ENCODE results near the gene PARD3. TPM values are rescaled to one million over a fixed set of nuclear protein-coding genes. Genes with fewer than 3 reads are reported as not detected.
A peak's percentile ranks its signal among the peaks of the same experiment; 100 is the strongest.

Gene PARD3
- total RNA-seq, 1 donor from 2014 or later: 58.7 TPM

- Mint-ChIP-seq H3K27ac (peak overlapping the region; percentile 1), H3K4me3 (no peak overlapping the region), H3K9me3 (peaks cover 4% of the 10 kb centered on the region), H3K36me3 (peaks cover 15% of the 10 kb centered on the region), H3K4me1 (peaks cover 31% of the 10 kb centered on the region), H3K27me3 (ENCODE audit: insufficient read depth, low read depth) (peaks cover 2% of the 10 kb centered on the region)
- Histone ChIP-seq H4K20me1 (ENCODE audit: low read depth) (peaks cover 55% of the 10 kb centered on the region), H3K27ac (peak overlapping the region; percentile 38), H3K9me3 (ENCODE audit: low read depth) (no peaks in the 10 kb centered on the region), H3K36me3 (no peaks in the 10 kb centered on the region), H3K27me3 (no peaks in the 10 kb centered on the region), H2AFZ (replicated peaks) (no peak overlapping the region), H3F3A (ENCODE audit: low read depth) (peaks cover 11% of the 10 kb centered on the region), H3K9ac (no peak overlapping the region), H3K4me1 (peaks cover 10% of the 10 kb centered on the region), H3K79me2 (ENCODE audit: low read depth) (peaks cover 99% of the 10 kb centered on the region), H3K4me3 (no peak overlapping the region), H3K4me2 (peak overlapping the region; percentile 51)
- peak; percentile 26 for DNase-seq (ENCODE audit: low spot score)
- no peak for TF ChIP-seq CTCF (IDR thresholded peaks at IDR 0.05)
- no peak for TF ChIP-seq EZH2phosphoT487 (IDR thresholded peaks at IDR 0.05)
- no peak for TF ChIP-seq EZH2 (IDR thresholded peaks at IDR 0.05)
These were observed 48.1 kb downstream of the PARD3 start for GRCh38 chr10:34766811-34767494.

- Histone ChIP-seq H3K9me3 (ENCODE audit: low read depth) (no peaks in the 10 kb centered on the region), H3K4me3 (no peak overlapping the region), H3K79me2 (ENCODE audit: low read depth) (peaks cover 99% of the 10 kb centered on the region), H4K20me1 (ENCODE audit: low read depth) (peaks cover 57% of the 10 kb centered on the region), H3K27me3 (no peaks in the 10 kb centered on the region), H3K4me1 (peaks cover 10% of the 10 kb centered on the region), H3K4me2 (no peak overlapping the region), H2AFZ (replicated peaks) (no peak overlapping the region), H3K36me3 (no peaks in the 10 kb centered on the region), H3K9ac (no peak overlapping the region), H3K27ac (no peak overlapping the region), H3F3A (ENCODE audit: low read depth) (peaks cover 11% of the 10 kb centered on the region)
- H3K36me3 Mint-ChIP-seq: peaks cover 15% of the 10 kb centered on the region
- no peak overlapping the region for H3K4me3 Mint-ChIP-seq
- peaks cover 31% of the 10 kb centered on the region for H3K4me1 Mint-ChIP-seq
- no peak overlapping the region for H3K27ac Mint-ChIP-seq
- H3K9me3 Mint-ChIP-seq: peaks cover 4% of the 10 kb centered on the region
- TF ChIP-seq EZH2phosphoT487 (IDR thresholded peaks at IDR 0.05) (no peak), CTCF (IDR thresholded peaks at IDR 0.05) (no peak), EZH2 (IDR thresholded peaks at IDR 0.05) (no peak)
- DNase-seq (ENCODE audit: low spot score): no peak
- H3K27me3 Mint-ChIP-seq (ENCODE audit: insufficient read depth, low read depth): peaks cover 2% of the 10 kb centered on the region
These were observed 48.9 kb downstream of the PARD3 start for GRCh38 chr10:34766266-34766600.

- DNase-seq (ENCODE audit: low spot score): no peak
- Mint-ChIP-seq H3K27me3 (ENCODE audit: insufficient read depth, low read depth) (peaks cover 2% of the 10 kb centered on the region), H3K9me3 (no peaks in the 10 kb centered on the region), H3K27ac (no peak overlapping the region), H3K36me3 (peaks cover 10% of the 10 kb centered on the region), H3K4me3 (no peak overlapping the region), H3K4me1 (peaks cover 25% of the 10 kb centered on the region)
- peaks cover 16% of the 10 kb centered on the region for H3K4me1 ChIP-seq
- H3K4me3 ChIP-seq: no peak overlapping the region
- H4K20me1 ChIP-seq (ENCODE audit: low read depth): peaks cover 63% of the 10 kb centered on the region
- no peak overlapping the region for H3K4me2 ChIP-seq
- H3K36me3 ChIP-seq: no peaks in the 10 kb centered on the region
- no peak overlapping the region for H2AFZ ChIP-seq (replicated peaks)
- no peaks in the 10 kb centered on the region for H3K27me3 ChIP-seq
- peaks cover 11% of the 10 kb centered on the region for H3F3A ChIP-seq (ENCODE audit: low read depth)
- H3K27ac ChIP-seq: no peak overlapping the region
- peaks cover 99% of the 10 kb centered on the region for H3K79me2 ChIP-seq (ENCODE audit: low read depth)
- TF ChIP-seq EZH2phosphoT487 (IDR thresholded peaks at IDR 0.05) (no peak), CTCF (IDR thresholded peaks at IDR 0.05) (no peak), EZH2 (IDR thresholded peaks at IDR 0.05) (no peak)
- H3K9ac ChIP-seq: no peak overlapping the region
- H3K9me3 ChIP-seq (ENCODE audit: low read depth): no peaks in the 10 kb centered on the region
These were observed 50.6 kb downstream of the PARD3 start for GRCh38 chr10:34764472-34764946.

Measured in neural progenitor cell (in vitro differentiated cells).